Fibroblast of lung (primary cell): Measurements from ENCODE around the gene PUM2. TPM values are rescaled to one million over a fixed set of nuclear protein-coding genes. Genes with fewer than 3 reads are reported as not detected.
A peak's percentile ranks its signal among the peaks of the same experiment; 100 is the strongest.

ENCODE experiments used
- DNase-seq, 2 donors: peaks; one replicate each; pipeline versions ENCODE4 v3.0.0 to v3.0.0-alpha.2; 2010; ENCODE audit warnings: low read depth in 2 of 2
- H2AFZ ChIP-seq: 2 replicates; pipeline ENCODE4 v1.5.1; 2012; ENCODE audit warnings: low read length, control low read depth, inconsistent platforms
- H3K27ac ChIP-seq: 2 replicates; pipeline ENCODE4 v1.5.1; 2011; ENCODE audit warnings: low read length, control low read depth; ENCODE audit not compliant: insufficient read depth
- H3K27me3 ChIP-seq: 2 replicates; pipeline ENCODE4 v1.5.1; 2011; ENCODE audit warnings: mild to moderate bottlenecking, low read length; ENCODE audit not compliant: control insufficient read depth, insufficient read depth
- H3K36me3 ChIP-seq: 2 replicates; pipeline ENCODE4 v1.5.1; 2011; ENCODE audit warnings: low read length; ENCODE audit not compliant: control insufficient read depth, insufficient read depth
- H3K4me1 ChIP-seq: 2 replicates; pipeline ENCODE4 v1.5.1; 2011; ENCODE audit warnings: low read length; ENCODE audit not compliant: control insufficient read depth, insufficient read depth; ENCODE audit errors: extremely low read depth
- H3K4me2 ChIP-seq: 2 replicates; pipeline ENCODE4 v1.5.1; 2011; ENCODE audit warnings: low read length, control low read depth; ENCODE audit not compliant: insufficient read depth; ENCODE audit errors: extremely low read depth
- H3K4me3 ChIP-seq, 4 experiments: fragments of 200-600 bp in 1 of 4; sonication (generic) in 1 of 4; replicated peaks in 1 of 4; 2 replicates each; pipeline ENCODE4 v1.5.1; 2011 to 2016; ENCODE audit warnings: low read length in 4 of 4, low read depth in 3 of 4, mild to moderate bottlenecking in 3 of 4, control low read depth in 2 of 4, inconsistent platforms in 1 of 4, mixed read lengths in 1 of 4; ENCODE audit not compliant: insufficient read depth in 1 of 4; ENCODE audit errors: control extremely low read depth in 1 of 4
- H3K79me2 ChIP-seq: 2 replicates; pipeline ENCODE4 v1.5.1; 2012; ENCODE audit warnings: mild to moderate bottlenecking, low read length, inconsistent platforms; ENCODE audit not compliant: control insufficient read depth, insufficient read depth
- H3K9ac ChIP-seq: 2 replicates; pipeline ENCODE4 v1.5.1; 2011; ENCODE audit warnings: mild to moderate bottlenecking, low read length, control low read depth; ENCODE audit not compliant: insufficient read depth
- H3K9me3 ChIP-seq: 2 replicates; pipeline ENCODE4 v1.5.1; 2012; ENCODE audit warnings: low read depth, low read length; ENCODE audit not compliant: control insufficient read depth, insufficient read depth
- H4K20me1 ChIP-seq: 2 replicates; pipeline ENCODE4 v1.5.1; 2011; ENCODE audit warnings: low read length; ENCODE audit not compliant: control insufficient read depth, insufficient read depth; ENCODE audit errors: extremely low read depth
- EZH2 ChIP-seq: IDR thresholded peaks from 2 replicates; pipeline ENCODE4 v1.5.1; 2012; ENCODE audit warnings: low read length, control low read depth, mild to moderate bottlenecking; ENCODE audit errors: missing control alignments
- polyA plus RNA-seq, 2 donors: library from polyadenylated mRNA; depleted of rRNA in 1 of 2; stranded (reverse) in 1 of 2; unstranded in 1 of 2; fragments of >200 nt; gene quantifications; 2 replicates each; pipeline ENCODE4 v1.2.1, GENCODE V29; 2011 to 2012; ENCODE audit warnings: missing spikeins in 1 of 2
- total RNA-seq: library from RNA; depleted of rRNA; stranded (reverse); fragments of >200 nt; gene quantifications from 2 replicates; pipeline ENCODE4 v1.2.1, GENCODE V29; 2014
- TF ChIP-seq, protein P1 (sequence below), 2 donors: IDR thresholded peaks in 1 of 2; conservative IDR thresholded peaks in 1 of 2; 1 replicate in 1 of 2; 2 replicates in 1 of 2; pipeline ENCODE4 v1.5.1; 2011 to 2012; ENCODE audit warnings: low read length in 2 of 2, control low read depth in 1 of 2, inconsistent platforms in 1 of 2, low read depth in 1 of 2, mild to moderate bottlenecking in 1 of 2

PUM2 gene
- total and polyA plus RNA-seq, 2 donors (not counting 1 experiment from before 2014, with no cell fraction given) = 48.2 to 54.2 TPM

DNA sequence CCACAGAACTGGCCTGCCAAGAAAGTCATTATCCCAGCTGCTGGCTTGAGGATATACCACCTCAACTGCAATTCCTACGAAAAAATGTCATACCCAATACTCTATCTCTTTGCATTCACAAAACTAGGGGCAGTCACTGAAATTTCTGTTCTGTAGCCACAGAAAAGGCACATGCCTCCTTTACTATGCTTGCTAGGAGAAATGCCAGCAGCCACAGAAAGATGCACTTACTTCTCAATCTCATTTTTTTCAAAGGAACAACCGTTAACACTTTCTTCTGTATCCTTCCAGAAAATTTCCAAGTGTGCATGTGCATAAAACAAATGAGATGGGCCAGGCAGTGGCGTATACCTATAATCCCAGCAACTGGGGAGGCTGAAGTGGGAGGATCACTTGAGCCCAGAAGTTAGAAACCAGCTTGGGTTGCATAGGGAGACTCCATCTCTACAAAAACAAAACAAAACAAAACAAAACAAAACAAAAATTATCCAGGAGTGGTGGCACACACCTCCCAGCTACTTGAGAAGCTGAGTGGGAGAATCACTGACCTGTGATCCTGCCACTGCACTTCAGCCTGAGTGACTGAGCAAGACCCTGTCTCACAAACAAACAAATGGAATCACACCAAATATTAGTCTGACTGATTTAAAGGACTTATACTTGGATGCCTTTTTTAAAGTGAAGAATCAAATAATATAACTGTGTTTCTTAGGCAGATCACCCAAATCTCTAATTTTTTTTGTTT, 22.4 kb upstream of the PUM2 start:
- H4K20me1 ChIP-seq = no peaks in the 10 kb centered on the region

DNA sequence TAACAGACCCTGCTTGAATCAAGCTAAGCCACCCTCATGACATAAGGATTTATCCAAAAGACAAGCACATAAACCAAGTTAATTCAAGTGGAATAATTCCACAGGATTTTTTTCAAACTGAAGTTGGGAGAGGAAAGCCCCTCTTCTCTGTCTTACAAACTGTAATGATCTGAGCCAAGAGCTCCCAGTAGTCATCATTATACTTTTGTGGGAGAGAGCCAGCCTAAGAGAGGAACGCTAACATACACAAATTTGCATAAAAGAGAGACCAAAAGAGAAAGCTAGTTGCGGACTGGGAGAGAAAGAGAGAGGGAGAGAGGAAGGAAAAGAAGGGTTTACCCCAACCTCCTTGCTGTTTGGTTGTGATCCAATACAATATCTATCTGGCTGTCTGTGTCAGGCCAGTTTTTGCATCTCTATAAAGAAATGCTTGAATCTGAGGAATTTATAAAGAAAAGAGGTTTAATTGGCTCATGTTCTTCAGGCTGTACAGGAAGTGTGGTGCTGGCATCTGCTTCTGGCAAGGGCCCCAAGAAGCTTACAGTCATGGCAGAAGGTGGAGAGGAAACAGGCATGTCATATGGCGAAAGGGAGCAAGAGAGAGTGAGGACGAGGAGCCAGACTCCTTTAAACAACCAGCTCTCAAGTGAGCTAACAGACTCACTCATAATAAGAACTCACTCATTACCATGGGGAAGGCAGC, 20.8 kb upstream of the PUM2 start:
- Histone ChIP-seq H3K9ac (no peak overlapping the region), H3K4me1 (no peaks in the 10 kb centered on the region), H3K79me2 (no peaks in the 10 kb centered on the region), H3K36me3 (no peaks in the 10 kb centered on the region), H4K20me1 (no peaks in the 10 kb centered on the region), H3K27me3 (no peaks in the 10 kb centered on the region), H3K4me3 (peak overlapping the region in 1 of 4 experiments; percentile 5), H3K27ac (no peak overlapping the region), H3K9me3 (no peaks in the 10 kb centered on the region), H3K4me2 (peak overlapping the region; percentile 7), H2AFZ (peak overlapping the region; percentile 57)
- peak in 1 of 2 donors; percentile 50 for DNase-seq
- TF ChIP-seq, protein P1, sequence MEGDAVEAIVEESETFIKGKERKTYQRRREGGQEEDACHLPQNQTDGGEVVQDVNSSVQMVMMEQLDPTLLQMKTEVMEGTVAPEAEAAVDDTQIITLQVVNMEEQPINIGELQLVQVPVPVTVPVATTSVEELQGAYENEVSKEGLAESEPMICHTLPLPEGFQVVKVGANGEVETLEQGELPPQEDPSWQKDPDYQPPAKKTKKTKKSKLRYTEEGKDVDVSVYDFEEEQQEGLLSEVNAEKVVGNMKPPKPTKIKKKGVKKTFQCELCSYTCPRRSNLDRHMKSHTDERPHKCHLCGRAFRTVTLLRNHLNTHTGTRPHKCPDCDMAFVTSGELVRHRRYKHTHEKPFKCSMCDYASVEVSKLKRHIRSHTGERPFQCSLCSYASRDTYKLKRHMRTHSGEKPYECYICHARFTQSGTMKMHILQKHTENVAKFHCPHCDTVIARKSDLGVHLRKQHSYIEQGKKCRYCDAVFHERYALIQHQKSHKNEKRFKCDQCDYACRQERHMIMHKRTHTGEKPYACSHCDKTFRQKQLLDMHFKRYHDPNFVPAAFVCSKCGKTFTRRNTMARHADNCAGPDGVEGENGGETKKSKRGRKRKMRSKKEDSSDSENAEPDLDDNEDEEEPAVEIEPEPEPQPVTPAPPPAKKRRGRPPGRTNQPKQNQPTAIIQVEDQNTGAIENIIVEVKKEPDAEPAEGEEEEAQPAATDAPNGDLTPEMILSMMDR (conservative IDR thresholded peaks at IDR 0.05 in 1 of 2, IDR thresholded peaks at IDR 0.05 in 1 of 2; ENCODE audit: low read depth in 1 of 2, low read length in 2 of 2) = no peak
- no peak for TF ChIP-seq EZH2

More for the DNA sequence above, 22.4 kb upstream of the PUM2 start:
- no peak for TF ChIP-seq EZH2
- TF ChIP-seq, protein P1 (conservative IDR thresholded peaks at IDR 0.05 in 1 of 2, IDR thresholded peaks at IDR 0.05 in 1 of 2; ENCODE audit: low read depth in 1 of 2, low read length in 2 of 2) = no peak
- Histone ChIP-seq H3K36me3 (no peaks in the 10 kb centered on the region), H3K9ac (no peak overlapping the region), H3K4me3 (no peak overlapping the region), H3K27ac (no peak overlapping the region), H3K4me1 (no peaks in the 10 kb centered on the region), H3K79me2 (no peaks in the 10 kb centered on the region), H2AFZ (no peak overlapping the region), H3K9me3 (no peaks in the 10 kb centered on the region), H3K27me3 (no peaks in the 10 kb centered on the region), H3K4me2 (no peak overlapping the region)
- no peak for DNase-seq

DNA sequence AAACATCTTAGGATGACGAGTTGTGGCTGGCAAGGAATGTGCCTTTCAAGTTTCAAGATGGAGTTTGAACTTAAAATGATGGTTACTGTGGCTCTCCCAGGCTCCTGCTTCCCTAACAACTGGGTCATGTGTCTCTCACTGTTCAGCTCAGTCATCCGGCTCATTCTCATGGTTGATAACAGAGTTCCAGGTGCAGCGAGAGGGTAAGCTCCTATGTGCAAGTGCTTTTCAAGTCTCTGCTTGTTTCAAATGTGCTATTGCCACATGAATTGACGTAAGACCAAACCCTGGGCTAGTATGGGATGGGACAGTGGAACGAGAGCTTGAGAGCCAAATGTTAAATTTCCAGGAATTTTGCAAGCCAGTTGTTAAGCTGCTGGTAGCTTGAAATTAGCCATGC, 19.5 kb upstream of the PUM2 start:
- Histone ChIP-seq H3K9ac (no peak overlapping the region), H3K27me3 (no peaks in the 10 kb centered on the region), H3K79me2 (no peaks in the 10 kb centered on the region), H3K9me3 (no peaks in the 10 kb centered on the region), H3K4me3 (no peak overlapping the region), H4K20me1 (no peaks in the 10 kb centered on the region), H2AFZ (peak overlapping the region; percentile 82), H3K36me3 (no peaks in the 10 kb centered on the region), H3K27ac (peak overlapping the region; percentile 20), H3K4me2 (peak overlapping the region; percentile 17), H3K4me1 (peaks cover 5% of the 10 kb centered on the region)
- DNase-seq = peak in 1 of 2 donors; percentile 36
- TF ChIP-seq, protein P1 (conservative IDR thresholded peaks at IDR 0.05 in 1 of 2, IDR thresholded peaks at IDR 0.05 in 1 of 2; ENCODE audit: low read depth in 1 of 2, low read length in 2 of 2) = no peak
- TF ChIP-seq EZH2 = no peak
